GM12892 (cell line): Measurements from ENCODE around the gene CCS.

ENCODE experiments used
- POLR2A ChIP-seq: IDR thresholded peaks from 2 replicates; pipeline ENCODE4 v1.6.1; 2011; ENCODE audit warnings: low read depth, low read length, control low read depth
- POLR2AphosphoS5 ChIP-seq: IDR thresholded peaks from 2 replicates; pipeline ENCODE4 v1.6.1; 2011; ENCODE audit warnings: low read depth, low read length, control low read depth

DNA sequence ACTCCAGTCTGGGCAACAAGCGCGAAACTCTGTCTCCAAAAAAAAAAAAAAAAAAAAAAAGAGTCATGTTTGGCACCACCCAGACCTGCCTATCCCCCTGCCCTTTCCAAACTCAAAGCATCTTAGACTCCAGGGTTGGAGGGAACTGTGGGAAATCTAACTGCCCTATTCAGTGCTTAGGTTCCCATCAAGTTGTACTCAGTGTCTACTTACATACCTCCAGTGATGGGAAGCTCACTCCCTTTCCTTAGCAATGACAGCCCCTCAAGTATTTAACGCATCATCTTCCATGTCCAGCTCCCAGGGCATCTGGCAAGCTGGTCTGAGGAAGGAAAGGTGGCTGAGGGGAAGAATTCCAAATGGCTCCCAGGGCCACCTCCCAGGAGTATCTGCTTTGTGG, 43.3 kb upstream of the CCS start:
- TF ChIP-seq POLR2AphosphoS5 (no peak), POLR2A (no peak)
